ENCODE results near the gene ACSBG1.

DNA sequence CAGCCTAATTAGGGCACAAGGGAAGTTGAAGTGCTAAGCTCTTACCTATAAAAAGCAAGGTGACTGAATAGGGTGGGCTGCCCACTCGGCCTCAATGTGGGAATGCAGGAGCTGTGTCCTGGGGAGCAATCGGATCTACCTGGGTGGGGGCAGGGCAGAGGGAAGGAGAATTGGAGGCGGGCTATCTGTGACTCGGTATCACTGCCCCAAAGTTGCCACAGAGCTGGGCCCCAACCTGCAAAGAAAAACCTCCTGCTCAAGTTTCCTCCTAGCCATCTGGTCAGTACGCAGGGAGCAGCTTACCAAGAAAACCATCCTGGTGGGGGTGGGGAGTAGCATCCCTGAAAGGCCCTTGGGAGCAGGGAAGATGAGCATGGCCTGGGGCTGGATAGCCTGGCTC, 113.8 kb downstream of the ACSBG1 start:
- TF ChIP-seq, protein P1, sequence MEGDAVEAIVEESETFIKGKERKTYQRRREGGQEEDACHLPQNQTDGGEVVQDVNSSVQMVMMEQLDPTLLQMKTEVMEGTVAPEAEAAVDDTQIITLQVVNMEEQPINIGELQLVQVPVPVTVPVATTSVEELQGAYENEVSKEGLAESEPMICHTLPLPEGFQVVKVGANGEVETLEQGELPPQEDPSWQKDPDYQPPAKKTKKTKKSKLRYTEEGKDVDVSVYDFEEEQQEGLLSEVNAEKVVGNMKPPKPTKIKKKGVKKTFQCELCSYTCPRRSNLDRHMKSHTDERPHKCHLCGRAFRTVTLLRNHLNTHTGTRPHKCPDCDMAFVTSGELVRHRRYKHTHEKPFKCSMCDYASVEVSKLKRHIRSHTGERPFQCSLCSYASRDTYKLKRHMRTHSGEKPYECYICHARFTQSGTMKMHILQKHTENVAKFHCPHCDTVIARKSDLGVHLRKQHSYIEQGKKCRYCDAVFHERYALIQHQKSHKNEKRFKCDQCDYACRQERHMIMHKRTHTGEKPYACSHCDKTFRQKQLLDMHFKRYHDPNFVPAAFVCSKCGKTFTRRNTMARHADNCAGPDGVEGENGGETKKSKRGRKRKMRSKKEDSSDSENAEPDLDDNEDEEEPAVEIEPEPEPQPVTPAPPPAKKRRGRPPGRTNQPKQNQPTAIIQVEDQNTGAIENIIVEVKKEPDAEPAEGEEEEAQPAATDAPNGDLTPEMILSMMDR (IDR thresholded peaks at IDR 0.05; ENCODE audit: insufficient read depth, low read length, poor library complexity, severe bottlenecking), result no peak
- TF ChIP-seq EZH2phosphoT487 (conservative IDR thresholded peaks at IDR 0.05; ENCODE audit: low read length), result no peak

Measured in SU-DHL-6 (cell line).